Measurements from ENCODE around the gene MYO5B.

The MYO5B gene

DNA sequence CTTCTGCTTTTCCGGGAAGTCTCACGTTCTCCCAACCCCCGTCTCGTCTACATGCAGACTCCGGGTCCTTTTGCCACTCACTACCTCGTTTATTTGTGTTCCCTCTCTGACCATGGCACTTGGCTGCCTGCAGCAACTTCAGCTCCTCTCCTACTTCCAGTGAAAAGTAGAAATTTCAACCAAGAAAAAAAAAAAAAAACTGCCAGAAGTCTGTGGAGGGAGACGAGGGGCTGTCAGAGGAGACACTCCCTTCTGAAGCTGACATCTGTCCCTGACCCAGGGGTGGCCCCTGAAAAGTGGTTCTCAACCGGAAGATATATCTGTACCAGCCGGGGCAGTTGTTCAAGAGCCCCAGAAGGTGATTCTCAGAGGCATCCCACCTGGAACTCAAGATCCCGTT, 742 bp upstream of the MYO5B start:
- H3K79me2 ChIP-seq (ENCODE audit: control insufficient read depth, low read length) = no peaks in the 10 kb centered on the region
- TF ChIP-seq EZH2phosphoT487 (IDR thresholded peaks at IDR 0.05; ENCODE audit: borderline replicate concordance, low read length) (no peak), CTCF (IDR thresholded peaks at IDR 0.05; ENCODE audit: low read depth, low read length, poor library complexity, severe bottlenecking) (no peak)
- H3K36me3 ChIP-seq (ENCODE audit: control insufficient read depth, low read length) = no peaks in the 10 kb centered on the region
- peaks cover 3% of the 10 kb centered on the region; the same call in 1 of the 2 replicates for H3K4me1 ChIP-seq (ENCODE audit: control insufficient read depth, low read length)
- H3K9me2 ChIP-seq (replicated peaks; ENCODE audit: control insufficient read depth, low read length) = no peaks in the 10 kb centered on the region
- H3K9me3 ChIP-seq (ENCODE audit: control insufficient read depth, insufficient read depth, low read length) = no peaks in the 10 kb centered on the region
- no peak overlapping the region for H3K4me3 ChIP-seq (ENCODE audit: low read length)
- H3K27me3 ChIP-seq (ENCODE audit: control insufficient read depth, low read length) = peaks cover 48% of the 10 kb centered on the region
- no peaks in the 10 kb centered on the region for H3F3A ChIP-seq (ENCODE audit: control insufficient read depth, insufficient read depth)
- no peaks in the 10 kb centered on the region for H4K20me1 ChIP-seq (ENCODE audit: control insufficient read depth, insufficient read depth, low read depth, low read length)
- H3K4me2 ChIP-seq (ENCODE audit: low read length) = peak overlapping the region; percentile 29; the same call in 1 of the 2 replicates
- H3K27ac ChIP-seq (ENCODE audit: low read depth, low read length) = no peak overlapping the region

DNA sequence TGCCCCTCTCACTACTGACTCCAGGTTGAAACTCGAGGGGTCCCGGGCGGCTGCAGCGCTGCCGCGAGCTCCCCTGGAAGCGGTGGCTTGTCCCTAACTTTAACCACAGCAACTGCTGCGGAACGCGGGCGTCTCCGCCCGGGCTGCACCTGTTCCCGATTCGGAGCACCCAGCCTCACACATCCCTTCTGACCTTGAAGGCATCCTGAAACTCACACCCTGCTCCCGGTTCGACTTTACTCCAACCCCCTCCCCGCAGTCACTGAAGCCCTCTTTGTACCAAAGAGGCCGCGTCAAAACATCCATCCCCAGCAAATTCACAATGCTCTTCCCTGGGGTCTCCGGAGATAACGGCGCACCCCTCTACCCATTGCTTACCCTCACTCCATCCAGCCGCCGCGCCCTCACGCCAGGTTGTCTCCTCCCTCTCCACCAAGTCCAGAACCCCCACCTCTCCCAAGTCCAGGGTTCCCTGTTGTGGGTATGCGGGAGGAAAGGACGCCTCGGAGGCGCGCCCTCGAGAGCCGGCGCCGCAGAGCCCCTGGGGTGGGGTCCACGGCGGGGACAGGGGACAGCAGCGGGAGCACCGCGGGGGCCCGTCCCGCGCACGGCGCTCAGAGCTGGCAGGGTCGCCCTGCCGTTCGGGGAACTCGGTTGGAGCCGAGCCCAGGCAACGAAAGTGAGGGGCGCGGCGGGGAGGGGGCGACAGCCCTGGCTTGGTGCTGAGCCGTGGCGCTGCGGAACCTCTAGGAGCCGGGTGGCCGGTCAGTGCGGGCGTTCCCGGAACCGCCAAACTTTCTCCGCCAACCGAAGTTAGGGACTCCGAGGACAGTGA, 934 bp downstream of the MYO5B start:
- H3K27me3 ChIP-seq (ENCODE audit: control insufficient read depth, low read length) = peaks cover 54% of the 10 kb centered on the region
- TF ChIP-seq EZH2phosphoT487 (IDR thresholded peaks at IDR 0.05; ENCODE audit: borderline replicate concordance, low read length) (no peak), CTCF (IDR thresholded peaks at IDR 0.05; ENCODE audit: low read depth, low read length, poor library complexity, severe bottlenecking) (no peak)
- no peaks in the 10 kb centered on the region for H3K79me2 ChIP-seq (ENCODE audit: control insufficient read depth, low read length)
- no peaks in the 10 kb centered on the region for H3K9me3 ChIP-seq (ENCODE audit: control insufficient read depth, insufficient read depth, low read length)
- H4K20me1 ChIP-seq (ENCODE audit: control insufficient read depth, insufficient read depth, low read depth, low read length) = no peaks in the 10 kb centered on the region
- no peaks in the 10 kb centered on the region for H3K9me2 ChIP-seq (replicated peaks; ENCODE audit: control insufficient read depth, low read length)
- peak overlapping the region; percentile 44; the same call in 1 of the 2 replicates for H3K4me2 ChIP-seq (ENCODE audit: low read length)
- H3K4me1 ChIP-seq (ENCODE audit: control insufficient read depth, low read length) = peaks cover 3% of the 10 kb centered on the region; the same call in 1 of the 2 replicates
- H3K4me3 ChIP-seq (ENCODE audit: low read length) = no peak overlapping the region; the same call in 1 of the 2 replicates
- no peaks in the 10 kb centered on the region for H3K36me3 ChIP-seq (ENCODE audit: control insufficient read depth, low read length)
- H3K27ac ChIP-seq (ENCODE audit: low read depth, low read length) = no peak overlapping the region
- no peaks in the 10 kb centered on the region for H3F3A ChIP-seq (ENCODE audit: control insufficient read depth, insufficient read depth)

DNA sequence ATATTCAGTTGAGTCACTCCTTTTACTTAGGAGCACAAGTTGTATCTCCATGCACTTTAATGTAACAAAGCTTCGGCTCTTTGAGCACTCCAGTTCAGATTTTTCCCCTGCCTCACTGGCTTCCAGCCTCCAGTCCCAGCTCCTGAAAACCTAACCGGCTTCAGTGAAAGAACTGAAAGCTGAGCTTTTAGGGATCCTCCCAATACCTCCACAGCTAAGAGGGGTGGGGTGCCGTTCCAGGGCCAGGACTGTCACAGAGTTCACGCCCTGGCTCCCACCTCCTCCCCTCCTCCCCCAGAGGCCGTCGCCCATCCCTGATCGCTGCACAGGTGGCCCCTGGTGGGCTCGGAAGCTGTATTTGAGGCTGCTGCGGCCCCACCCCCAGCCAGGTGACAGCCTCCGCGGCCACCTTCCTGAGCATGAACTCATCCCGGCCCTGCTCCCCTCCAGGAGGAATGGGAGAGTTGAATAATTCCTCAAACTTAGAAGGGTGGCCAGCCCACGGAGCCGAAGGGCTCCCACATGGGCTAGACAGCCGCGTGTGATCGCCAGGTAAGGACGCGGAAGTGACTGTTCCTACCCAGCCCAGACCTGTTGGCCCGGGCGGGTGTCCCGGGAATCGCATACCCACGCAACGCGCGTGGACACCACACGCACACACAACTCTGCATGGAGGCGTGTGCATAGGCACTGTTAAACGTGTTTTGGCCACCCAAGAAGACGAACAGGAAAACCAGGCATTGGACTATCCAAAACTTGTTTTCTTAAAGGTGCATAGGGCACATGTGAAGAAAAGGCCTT, 1.8 kb downstream of the MYO5B start:
- no peaks in the 10 kb centered on the region for H3K9me3 ChIP-seq (ENCODE audit: control insufficient read depth, insufficient read depth, low read length)
- H4K20me1 ChIP-seq (ENCODE audit: control insufficient read depth, insufficient read depth, low read depth, low read length) = no peaks in the 10 kb centered on the region
- H3K79me2 ChIP-seq (ENCODE audit: control insufficient read depth, low read length) = no peaks in the 10 kb centered on the region
- no peaks in the 10 kb centered on the region for H3F3A ChIP-seq (ENCODE audit: control insufficient read depth, insufficient read depth)
- H3K36me3 ChIP-seq (ENCODE audit: control insufficient read depth, low read length) = no peaks in the 10 kb centered on the region
- H3K4me3 ChIP-seq (ENCODE audit: low read length) = no peak overlapping the region
- peaks cover 54% of the 10 kb centered on the region for H3K27me3 ChIP-seq (ENCODE audit: control insufficient read depth, low read length)
- H3K4me1 ChIP-seq (ENCODE audit: control insufficient read depth, low read length) = peaks cover 3% of the 10 kb centered on the region; the same call in 1 of the 2 replicates
- H3K27ac ChIP-seq (ENCODE audit: low read depth, low read length) = no peak overlapping the region
- no peak for TF ChIP-seq EZH2phosphoT487 (IDR thresholded peaks at IDR 0.05; ENCODE audit: borderline replicate concordance, low read length)
- no peak for TF ChIP-seq CTCF (IDR thresholded peaks at IDR 0.05; ENCODE audit: low read depth, low read length, poor library complexity, severe bottlenecking)
- H3K4me2 ChIP-seq (ENCODE audit: low read length) = no peak overlapping the region
- H3K9me2 ChIP-seq (replicated peaks; ENCODE audit: control insufficient read depth, low read length) = no peaks in the 10 kb centered on the region

Data from DOHH2 (cell line).